HCT116 (cell line): ENCODE data around the gene ECM1. TPM values are rescaled to one million over a fixed set of nuclear protein-coding genes. Genes with fewer than 3 reads are reported as not detected.

Experiments
- ATAC-seq: fragments of 200-7000 bp; cut with Tn5 transposase; 2 replicates; pipeline ENCODE4 v1.9.1; 2020; ENCODE audit warnings: mild to moderate bottlenecking, moderate library complexity
- BruUV-seq: library from RNA; stranded (reverse); fragments of 400-500 nt; replicated peaks from 2 replicates; lab custom pipeline; 2021; lab: Mats Ljungman, UMichigan
- CTCF ChIA-PET: fragments of 300-600 bp; sonication (Branson Sonifier 250); formaldehyde crosslinking; loops from one replicate; lab custom pipeline; 2021; ENCODE audit warnings: antibody characterized with exemption; lab: Charles Lee
- POLR2A ChIA-PET: fragments of 300-600, 350-600 bp; sonication (Branson Sonifier 250); formaldehyde crosslinking; loops from one replicate; lab custom pipeline; 2021; ENCODE audit warnings: antibody characterized with exemption; lab: Charles Lee
- RAD21 ChIA-PET, 2 experiments: fragments of 300-600 bp; sonication (Branson Sonifier 250); formaldehyde crosslinking; loops; one replicate each; lab custom pipeline; 2023; ENCODE audit warnings: low total read pairs in 2 of 2; ENCODE audit not compliant: uncharacterized antibody in 2 of 2, unreplicated experiment in 2 of 2, low non-redundant PET in 1 of 2; lab: Charles Lee
- DNase-seq: peaks from one replicate; pipeline ENCODE4 v3.0.0-alpha.2; 2010; ENCODE audit warnings: low read depth, low spot score
- H2AFZ ChIP-seq: fragments of 200-600 bp; shearing (Covaris generic), sonication (generic); 2 replicates; pipeline ENCODE4 v1.6.1; 2017; ENCODE audit warnings: low read depth, mixed run types, mixed read lengths, antibody characterized with exemption, low read length; ENCODE audit not compliant: poor library complexity, severe bottlenecking
- H3K27ac ChIP-seq: 2 replicates; pipeline ENCODE4 v1.5.1; 2012; ENCODE audit warnings: low read depth, low read length
- H3K27me3 ChIP-seq: fragments of 200-600 bp; sonication (generic); 2 replicates; pipeline ENCODE4 v1.6.1; 2016; ENCODE audit warnings: mixed run types, low read length, mixed read lengths; ENCODE audit not compliant: insufficient read depth
- H3K36me3 ChIP-seq, 2 experiments: fragments of 200-500 bp in 1 of 2; fragments of 200-600 bp in 1 of 2; sonication (Bioruptor generic) in 1 of 2; sonication (generic) in 1 of 2; 2 replicates each; pipeline versions ENCODE4 v1.5.1 to v1.6.1; 2014 to 2016; ENCODE audit warnings: low read length in 2 of 2, inconsistent platforms in 1 of 2, mixed read lengths in 1 of 2, mixed run types in 1 of 2; ENCODE audit not compliant: insufficient read depth in 2 of 2, control insufficient read depth in 1 of 2
- H3K4me1 ChIP-seq, 2 experiments: fragments of 200-600 bp in 1 of 2; sonication (generic) in 1 of 2; 2 replicates each; pipeline versions ENCODE4 v1.5.1 to v1.6.1; 2012 to 2017; ENCODE audit warnings: low read length in 2 of 2, inconsistent platforms in 1 of 2, mild to moderate bottlenecking in 1 of 2, mixed read lengths in 1 of 2, mixed run types in 1 of 2, moderate library complexity in 1 of 2; ENCODE audit not compliant: insufficient read depth in 2 of 2, control insufficient read depth in 1 of 2
- H3K4me2 ChIP-seq: fragments of 200-600 bp; sonication (generic); 2 replicates; pipeline ENCODE4 v1.6.1; 2017; ENCODE audit warnings: mixed run types, low read length, mixed read lengths
- H3K4me3 ChIP-seq, 2 experiments: fragments of 200-600 bp in 1 of 2; sonication (generic) in 1 of 2; replicated peaks in 1 of 2; 2 replicates each; pipeline ENCODE4 v1.5.1; 2011 to 2016; ENCODE audit warnings: low read length in 2 of 2, control low read depth in 1 of 2, low read depth in 1 of 2, mild to moderate bottlenecking in 1 of 2, mixed read lengths in 1 of 2, mixed run types in 1 of 2
- H3K79me2 ChIP-seq: fragments of 200-600 bp; sonication (generic); 2 replicates; pipeline ENCODE4 v1.6.1; 2017; ENCODE audit warnings: mild to moderate bottlenecking, mixed run types, low read length, moderate library complexity, mixed read lengths; ENCODE audit not compliant: insufficient read depth
- H3K9ac ChIP-seq: fragments of 200-600 bp; sonication (generic); 2 replicates; pipeline ENCODE4 v1.6.1; 2016; ENCODE audit warnings: low read length, mixed read lengths
- H3K9me2 ChIP-seq: fragments of 200-600 bp; sonication (generic), shearing (Covaris generic); 2 replicates; pipeline ENCODE4 v1.6.1; 2017; ENCODE audit warnings: mixed run types, mild to moderate bottlenecking, moderate library complexity; ENCODE audit not compliant: insufficient read depth
- H3K9me3 ChIP-seq, 2 experiments: fragments of 200-500 bp in 1 of 2; fragments of 200-600 bp in 1 of 2; sonication (Bioruptor generic) in 1 of 2; sonication (generic) in 1 of 2; 2 replicates each; pipeline ENCODE4 v1.6.1; 2014 to 2017; ENCODE audit warnings: low read length in 2 of 2, mixed read lengths in 2 of 2, inconsistent platforms in 1 of 2, low read depth in 1 of 2, mild to moderate bottlenecking in 1 of 2, mixed run types in 1 of 2, moderate library complexity in 1 of 2; ENCODE audit not compliant: control insufficient read depth in 1 of 2, insufficient read depth in 1 of 2
- H4K20me1 ChIP-seq: fragments of 200-600 bp; sonication (generic), shearing (Covaris generic); 2 replicates; pipeline ENCODE4 v1.6.1; 2017; ENCODE audit warnings: mixed run types, mild to moderate bottlenecking, moderate library complexity; ENCODE audit not compliant: insufficient read depth
- ATF3 ChIP-seq: IDR thresholded peaks from 2 replicates; pipeline ENCODE4 v1.6.1; 2012
- CEBPB ChIP-seq: IDR thresholded peaks from 2 replicates; pipeline ENCODE4 v1.6.1; 2012; ENCODE audit warnings: low read depth
- CTCF ChIP-seq, 3 experiments: fragments of 200-600 bp in 1 of 3; sonication (generic) in 1 of 3; IDR thresholded peaks in 2 of 3; conservative IDR thresholded peaks in 1 of 3; 2 replicates each; pipeline ENCODE4 v1.5.1; 2012 to 2017; ENCODE audit warnings: low read depth in 2 of 3, low read length in 2 of 3, antibody characterized with exemption in 1 of 3, borderline replicate concordance in 1 of 3, control low read depth in 1 of 3, mild to moderate bottlenecking in 1 of 3, mixed read lengths in 1 of 3, mixed run types in 1 of 3, moderate library complexity in 1 of 3; ENCODE audit not compliant: insufficient read depth in 1 of 3
- EGR1 ChIP-seq: IDR thresholded peaks from 2 replicates; pipeline ENCODE4 v1.6.1; 2012; ENCODE audit warnings: low read depth
- ELF1 ChIP-seq: IDR thresholded peaks from 2 replicates; pipeline ENCODE4 v1.6.1; 2012; ENCODE audit warnings: low read depth, borderline replicate concordance
- EZH2 ChIP-seq: fragments of 200-600 bp; sonication (generic); IDR thresholded peaks from 2 replicates; pipeline ENCODE4 v1.6.1; 2017; ENCODE audit warnings: antibody characterized with exemption, mixed run types
- FOSL1 ChIP-seq: IDR thresholded peaks from 2 replicates; pipeline ENCODE4 v1.6.1; 2012; ENCODE audit warnings: low read depth
- JUND ChIP-seq: IDR thresholded peaks from 2 replicates; pipeline ENCODE4 v1.6.1; 2012
- MAX ChIP-seq: IDR thresholded peaks from 2 replicates; pipeline ENCODE4 v1.6.1; 2012
- RAD21 ChIP-seq: IDR thresholded peaks from 2 replicates; pipeline ENCODE4 v1.6.1; 2012; ENCODE audit warnings: low read depth, mild to moderate bottlenecking
- TCF7L2 ChIP-seq: IDR thresholded peaks from 2 replicates; pipeline ENCODE4 v1.7.0; 2011; ENCODE audit warnings: borderline replicate concordance, inconsistent platforms; ENCODE audit not compliant: insufficient read depth, insufficient read length; ENCODE audit errors: extremely low read depth
- ZNF274 ChIP-seq: fragments of 200-500 bp; sonication (Bioruptor generic); IDR thresholded peaks from 2 replicates; pipeline ENCODE4 v1.6.1; 2014; ENCODE audit warnings: mild to moderate bottlenecking, low read depth, low read length, inconsistent platforms
- intact Hi-C: fragments of 100-400 bp; cut with micrococcal nuclease; formaldehyde crosslinking; loops from 2 replicates; pipeline ENCODE4 v1.10.0; 2022
- total RNA-seq: library from RNA; stranded (reverse); gene quantifications from one replicate; pipeline ENCODE4 v1.2.1, GENCODE V29; 2021; ENCODE audit not compliant: unreplicated experiment

ECM1 gene
- total RNA-seq, 1 experiment from 2014 or later = 2.0 TPM

GRCh38 chr1:150512846-150513245 is 4.9 kb downstream of the ECM1 start:
- no peaks in the 10 kb centered on the region for H3K9me2 ChIP-seq
- ChIA-PET POLR2A (no interaction called here), RAD21 (no interaction called here), CTCF (interaction anchor here (1.5 kb wide), 1 partner anchor 20 kb away, joined by 10 read pairs; no protein-coding TSS in a partner anchor)
- no peak overlapping the region for H3K9ac ChIP-seq
- ATAC-seq (no peak), DNase-seq (no peak)
- H3K4me1 ChIP-seq = peaks cover 15 to 31% of the 10 kb centered on the region in 2 experiments
- no peak overlapping the region for H3K4me3 ChIP-seq
- no peak overlapping the region for H3K4me2 ChIP-seq
- H2AFZ ChIP-seq = no peak overlapping the region
- TF ChIP-seq FOSL1 (no peak), CEBPB (no peak), CTCF (IDR thresholded peaks at IDR 0.05 in 2 of 3, conservative IDR thresholded peaks at IDR 0.05 in 1 of 3; ENCODE audit: borderline replicate concordance in 1 of 3, insufficient read depth in 1 of 3, low read depth in 2 of 3, low read length in 2 of 3) (no peak), MAX (no peak), TCF7L2 (no peak), JUND (no peak), ZNF274 (no peak), EZH2 (no peak), EGR1 (no peak), ELF1 (no peak), RAD21 (no peak), ATF3 (no peak)
- H3K79me2 ChIP-seq = no peaks in the 10 kb centered on the region
- intact Hi-C loops = no loop called here
- no peak overlapping the region for H3K27ac ChIP-seq
- BruUV-seq = no TSS peak
- no peaks in the 10 kb centered on the region for H3K36me3 ChIP-seq
- H3K27me3 ChIP-seq = no peaks in the 10 kb centered on the region
- H3K9me3 ChIP-seq = no peaks in the 10 kb centered on the region
- H4K20me1 ChIP-seq = no peaks in the 10 kb centered on the region
